Bronchial epithelial cell (primary cell): ENCODE measurements around the gene COL17A1. TPM values are rescaled to one million over a fixed set of nuclear protein-coding genes. Genes with fewer than 3 reads are reported as not detected.

Experiments
- DNase-seq: peaks from one replicate; pipeline ENCODE4 v3.0.0-alpha.2; 2010; ENCODE audit warnings: low read depth
- FAIRE-seq: peaks from 2 replicates; lab custom pipeline; 2011; peaks lifted over from hg19 to GRCh38; lab: Jason Lieb, UNC
- H3K27me3 ChIP-seq: 2 replicates; pipeline ENCODE4 v1.5.1; 2011; ENCODE audit warnings: low read length; ENCODE audit not compliant: control insufficient read depth, insufficient read depth
- H3K36me3 ChIP-seq: 2 replicates; pipeline ENCODE4 v1.5.1; 2011; ENCODE audit warnings: low read length; ENCODE audit not compliant: control insufficient read depth, insufficient read depth
- H3K4me3 ChIP-seq: 2 replicates; pipeline ENCODE4 v1.5.1; 2011; ENCODE audit warnings: mild to moderate bottlenecking, low read depth, low read length, control low read depth
- total RNA-seq: library from RNA; depleted of rRNA; stranded (reverse); fragments of >200 nt; gene quantifications from 2 replicates; pipeline ENCODE4 v1.2.1, GENCODE V29; 2014
- TF ChIP-seq, protein P1 (sequence below): IDR thresholded peaks from 2 replicates; pipeline ENCODE4 v1.5.1; 2011; ENCODE audit warnings: mild to moderate bottlenecking, moderate library complexity, low read length, control low read depth, inconsistent platforms; ENCODE audit not compliant: insufficient read depth, severe bottlenecking

COL17A1 gene
- total RNA-seq, 1 donor from 2014 or later, result 594 TPM

DNA sequence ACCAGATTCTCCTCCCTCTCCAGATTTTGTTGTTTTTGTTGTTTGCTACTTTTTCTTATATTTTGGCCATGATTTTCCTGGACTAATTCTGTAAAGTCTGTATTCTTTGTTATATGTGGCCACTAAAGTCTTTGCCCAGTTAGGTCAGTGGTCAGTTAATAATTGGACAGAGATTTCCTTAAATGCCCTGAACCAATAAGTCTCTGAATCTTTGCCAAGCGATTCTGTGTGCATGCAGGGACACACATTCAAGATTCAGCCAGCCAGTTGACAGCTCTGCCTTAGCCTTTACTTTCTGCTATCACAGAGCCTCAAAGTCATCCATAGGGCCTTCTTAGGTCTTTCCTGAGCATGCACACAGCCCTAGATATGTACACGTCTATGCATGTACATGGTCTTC is 11.0 kb upstream of the COL17A1 start:
- Histone ChIP-seq H3K36me3 (no peaks in the 10 kb centered on the region), H3K4me3 (no peak overlapping the region), H3K27me3 (no peaks in the 10 kb centered on the region)
- FAIRE-seq (no peak), DNase-seq (no peak)
- TF ChIP-seq, protein P1, sequence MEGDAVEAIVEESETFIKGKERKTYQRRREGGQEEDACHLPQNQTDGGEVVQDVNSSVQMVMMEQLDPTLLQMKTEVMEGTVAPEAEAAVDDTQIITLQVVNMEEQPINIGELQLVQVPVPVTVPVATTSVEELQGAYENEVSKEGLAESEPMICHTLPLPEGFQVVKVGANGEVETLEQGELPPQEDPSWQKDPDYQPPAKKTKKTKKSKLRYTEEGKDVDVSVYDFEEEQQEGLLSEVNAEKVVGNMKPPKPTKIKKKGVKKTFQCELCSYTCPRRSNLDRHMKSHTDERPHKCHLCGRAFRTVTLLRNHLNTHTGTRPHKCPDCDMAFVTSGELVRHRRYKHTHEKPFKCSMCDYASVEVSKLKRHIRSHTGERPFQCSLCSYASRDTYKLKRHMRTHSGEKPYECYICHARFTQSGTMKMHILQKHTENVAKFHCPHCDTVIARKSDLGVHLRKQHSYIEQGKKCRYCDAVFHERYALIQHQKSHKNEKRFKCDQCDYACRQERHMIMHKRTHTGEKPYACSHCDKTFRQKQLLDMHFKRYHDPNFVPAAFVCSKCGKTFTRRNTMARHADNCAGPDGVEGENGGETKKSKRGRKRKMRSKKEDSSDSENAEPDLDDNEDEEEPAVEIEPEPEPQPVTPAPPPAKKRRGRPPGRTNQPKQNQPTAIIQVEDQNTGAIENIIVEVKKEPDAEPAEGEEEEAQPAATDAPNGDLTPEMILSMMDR, result no peak

DNA sequence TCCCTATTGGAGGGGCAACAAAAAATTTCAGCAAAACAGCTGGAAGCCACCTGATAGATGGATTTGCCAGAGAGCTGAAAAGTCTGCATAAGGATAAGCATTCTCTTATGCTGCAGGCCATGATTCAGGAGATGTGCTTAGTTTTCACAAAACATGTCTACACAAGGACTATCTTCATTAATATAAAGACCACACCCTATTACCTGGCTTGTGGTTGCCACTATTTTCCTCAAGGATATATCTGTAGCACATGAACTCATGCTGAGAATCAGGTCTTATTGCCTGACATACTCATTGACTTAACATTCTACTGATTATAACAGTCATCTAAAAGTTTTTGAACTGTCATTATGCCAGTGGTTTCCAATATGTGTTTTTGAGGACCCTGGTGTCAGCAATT is 7.1 kb upstream of the COL17A1 start:
- H3K36me3 ChIP-seq, result no peaks in the 10 kb centered on the region
- peak; percentile 80 for DNase-seq
- TF ChIP-seq, protein P1, result no peak
- H3K27me3 ChIP-seq, result no peaks in the 10 kb centered on the region
- no peak for FAIRE-seq
- H3K4me3 ChIP-seq, result no peak overlapping the region

DNA sequence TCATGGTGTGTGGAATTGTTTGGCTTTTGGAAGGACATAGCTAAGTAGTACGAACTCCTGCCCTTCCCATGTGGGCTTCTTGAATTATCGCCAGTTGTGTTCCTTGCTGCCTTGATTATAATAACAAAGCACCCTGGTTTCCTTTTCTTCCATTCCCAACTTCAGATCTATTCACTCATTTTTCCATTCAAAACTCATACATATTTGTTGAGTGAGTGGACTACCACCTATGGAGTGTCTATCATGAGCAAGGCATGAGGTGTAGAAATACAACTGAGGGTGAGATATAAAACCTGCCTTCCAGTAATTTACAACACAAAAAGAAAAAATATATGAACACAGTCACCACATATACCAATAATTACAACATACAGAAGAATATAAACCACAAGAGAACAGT is 4.9 kb upstream of the COL17A1 start:
- Histone ChIP-seq H3K4me3 (no peak overlapping the region), H3K27me3 (no peaks in the 10 kb centered on the region), H3K36me3 (no peaks in the 10 kb centered on the region)
- DNase-seq, result peak; percentile 77
- TF ChIP-seq, protein P1, result no peak
- FAIRE-seq, result no peak

DNA sequence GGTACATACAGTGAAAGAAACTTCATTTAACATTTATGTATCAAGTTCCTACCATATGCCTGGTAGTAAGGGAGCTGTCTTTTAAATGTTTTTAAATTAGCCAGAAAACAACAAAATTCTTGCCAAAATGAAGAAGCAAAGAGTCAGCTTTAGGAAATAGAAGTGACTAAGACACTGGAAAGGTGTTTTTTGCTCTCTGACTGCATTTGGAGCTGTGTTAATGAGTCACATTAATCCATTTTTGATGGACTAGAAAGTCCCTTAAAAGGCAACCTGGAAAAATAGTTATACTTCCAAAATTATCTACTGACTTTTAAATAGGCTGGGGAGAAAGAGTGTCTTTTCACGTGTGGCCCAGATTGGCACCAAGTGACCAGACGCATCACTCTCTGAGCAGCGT is 3.9 kb upstream of the COL17A1 start:
- FAIRE-seq (no peak), DNase-seq (peak; percentile 69)
- H3K27me3 ChIP-seq, result no peaks in the 10 kb centered on the region
- H3K4me3 ChIP-seq, result no peak overlapping the region
- no peaks in the 10 kb centered on the region for H3K36me3 ChIP-seq
- TF ChIP-seq, protein P1, result no peak

DNA sequence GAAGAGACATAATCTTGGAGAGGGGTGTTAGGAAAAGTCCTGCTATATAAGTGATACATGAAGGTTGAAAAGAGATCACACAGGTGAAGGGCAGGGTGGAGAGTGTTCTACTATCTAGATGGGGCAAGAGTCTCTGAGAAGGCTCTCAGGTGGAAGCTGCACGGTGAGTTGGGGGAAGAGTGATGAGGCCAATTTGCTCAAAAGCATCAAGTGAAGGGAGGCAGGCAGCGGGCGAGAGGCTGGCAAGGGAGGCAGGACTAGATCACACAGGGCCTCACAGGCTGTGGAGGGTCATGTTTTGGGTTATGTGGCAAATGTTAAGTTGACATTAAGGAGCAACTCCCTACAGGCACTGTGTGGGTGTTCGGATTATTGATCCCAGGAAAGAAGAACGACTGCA is 2.6 kb upstream of the COL17A1 start:
- FAIRE-seq, result peak; percentile 90
- TF ChIP-seq, protein P1, result no peak
- H3K27me3 ChIP-seq, result no peaks in the 10 kb centered on the region
- no peak overlapping the region for H3K4me3 ChIP-seq
- DNase-seq, result no peak
- no peaks in the 10 kb centered on the region for H3K36me3 ChIP-seq

DNA sequence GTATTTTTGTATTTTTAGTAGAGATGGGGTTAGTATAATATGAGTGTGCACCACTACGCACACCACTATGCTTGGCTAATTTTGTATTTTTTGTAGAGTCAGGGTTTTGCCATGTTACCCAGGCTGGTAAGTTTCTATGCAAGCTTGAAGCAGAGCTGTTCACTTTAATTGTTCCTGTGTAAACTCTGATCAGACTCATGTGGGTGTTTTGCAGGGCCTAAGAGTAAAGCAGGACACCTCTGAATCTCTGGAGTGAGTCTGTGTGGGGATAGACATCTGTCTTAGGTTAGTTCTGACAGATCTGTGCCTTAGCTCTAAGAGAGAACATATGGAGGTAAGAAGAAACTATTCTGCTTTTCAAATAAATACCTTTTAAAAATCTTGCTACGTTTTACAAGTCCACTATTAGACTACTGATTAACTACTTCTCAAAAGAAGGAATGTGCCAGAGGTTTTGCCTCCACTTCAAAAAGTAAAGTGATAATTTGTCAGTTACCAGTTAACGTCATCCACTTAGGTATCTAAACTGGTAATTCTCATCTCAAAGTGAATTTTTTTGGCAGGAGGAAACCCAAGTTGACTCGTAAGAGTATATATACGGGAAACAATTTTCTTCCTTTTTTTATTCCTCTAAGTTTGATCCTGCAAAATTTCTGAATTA is 1.1 kb downstream of the COL17A1 start:
- Histone ChIP-seq H3K27me3 (no peaks in the 10 kb centered on the region), H3K36me3 (peaks cover 2% of the 10 kb centered on the region), H3K4me3 (peak overlapping the region; percentile 42)
- TF ChIP-seq, protein P1, result no peak
- DNase-seq, result no peak
- FAIRE-seq, result no peak
